ENCODE data around the gene PDE10A.
"Not testable (repeated sequence)": the region's sequence is repeated elsewhere in the genome, so short reads cannot be mapped to it uniquely, and the experiment has no call there.

Gene PDE10A

GRCh38 chr6:165556116-165556843 is 106.8 kb downstream of the PDE10A start:
- no peak for DNase-seq (ENCODE audit: low read depth in 1 of 2, low spot score in 1 of 2)
- Histone ChIP-seq H3K27ac (replicated peaks) (no peak overlapping the region), H3K27me3 (ENCODE audit: insufficient read depth, poor library complexity, severe bottlenecking) (no peaks in the 10 kb centered on the region), H3K4me3 (replicated peaks; ENCODE audit: insufficient read depth, low read length) (no peak overlapping the region)
- TF ChIP-seq GABPA (IDR thresholded peaks at IDR 0.05; ENCODE audit: low read depth), result no peak
- TF ChIP-seq POLR2AphosphoS5 (IDR thresholded peaks at IDR 0.05; ENCODE audit: low read depth), result no peak
- no peak for TF ChIP-seq REST (IDR thresholded peaks at IDR 0.05; ENCODE audit: insufficient replicate concordance, low read depth)
- TF ChIP-seq SPI1 (IDR thresholded peaks at IDR 0.05; ENCODE audit: borderline replicate concordance, low read depth), result no peak
- no peak for TF ChIP-seq CTCF (IDR thresholded peaks at IDR 0.05; ENCODE audit: insufficient read depth, low read length)

GRCh38 chr6:165554644-165555043 is 108.4 kb downstream of the PDE10A start:
- H3K4me3 ChIP-seq (replicated peaks; ENCODE audit: insufficient read depth, low read length); DNase-seq (ENCODE audit: low read depth in 1 of 2, low spot score in 1 of 2); H3K27ac ChIP-seq (replicated peaks); H3K27me3 ChIP-seq (ENCODE audit: insufficient read depth, poor library complexity, severe bottlenecking): not testable (repeated sequence)

GRCh38 chr6:165552248-165552736 is 110.7 kb downstream of the PDE10A start:
- no peak overlapping the region for H3K4me3 ChIP-seq (replicated peaks; ENCODE audit: insufficient read depth, low read length)
- H3K27ac ChIP-seq (replicated peaks), result no peak overlapping the region
- TF ChIP-seq SPI1 (IDR thresholded peaks at IDR 0.05; ENCODE audit: borderline replicate concordance, low read depth) (no peak), REST (IDR thresholded peaks at IDR 0.05; ENCODE audit: insufficient replicate concordance, low read depth) (no peak), POLR2AphosphoS5 (IDR thresholded peaks at IDR 0.05; ENCODE audit: low read depth) (no peak), CTCF (IDR thresholded peaks at IDR 0.05; ENCODE audit: insufficient read depth, low read length) (no peak)
- DNase-seq (ENCODE audit: low read depth in 1 of 2, low spot score in 1 of 2), result no peak
- no peaks in the 10 kb centered on the region for H3K27me3 ChIP-seq (ENCODE audit: insufficient read depth, poor library complexity, severe bottlenecking)

GRCh38 chr6:165551828-165552227 is 111.2 kb downstream of the PDE10A start:
- no peak overlapping the region for H3K27ac ChIP-seq (replicated peaks)

More at GRCh38 chr6:165551828-165552227, 111.2 kb downstream of the PDE10A start:
- DNase-seq (ENCODE audit: low read depth in 1 of 2, low spot score in 1 of 2), result no peak
- TF ChIP-seq CTCF (IDR thresholded peaks at IDR 0.05; ENCODE audit: insufficient read depth, low read length), result no peak
- TF ChIP-seq POLR2AphosphoS5 (IDR thresholded peaks at IDR 0.05; ENCODE audit: low read depth), result no peak
- no peak for TF ChIP-seq GABPA (IDR thresholded peaks at IDR 0.05; ENCODE audit: low read depth)
- TF ChIP-seq SPI1 (IDR thresholded peaks at IDR 0.05; ENCODE audit: borderline replicate concordance, low read depth), result no peak
- no peak for TF ChIP-seq REST (IDR thresholded peaks at IDR 0.05; ENCODE audit: insufficient replicate concordance, low read depth)
- H3K4me3 ChIP-seq (replicated peaks; ENCODE audit: insufficient read depth, low read length), result no peak overlapping the region
- no peaks in the 10 kb centered on the region for H3K27me3 ChIP-seq (ENCODE audit: insufficient read depth, poor library complexity, severe bottlenecking)

All from HL-60 (cell line).